Left colon (tissue), 2 donors: ENCODE results near the gene VTA1. TPM values are rescaled to one million over a fixed set of nuclear protein-coding genes. Genes with fewer than 3 reads are reported as not detected.

ENCODE experiments used
- ATAC-seq: fragments of 200-7000 bp; cut with Tn5 transposase; one replicate; pipeline ENCODE4 v1.9.1; 2020; ENCODE audit warnings: mild to moderate bottlenecking, moderate library complexity
- DNase-seq, 2 donors: peaks; one replicate each; pipeline ENCODE4 v3.0.0-alpha.2; 2020
- intact Hi-C, 2 donors: fragments of 100-400 bp; cut with DNase I in 1 of 2; cut with micrococcal nuclease in 1 of 2; formaldehyde crosslinking; loops; one replicate each; pipeline versions ENCODE4 v1.11.2 to v1.14.0; 2022; cut with DNase I, micrococcal nuclease
- total RNA-seq, 2 donors: library from RNA; stranded (reverse); fragmentation: NEBNext Ultra II Directional; extraction: Animal tissue kit (Norgen Biotek cat#: 25700); gene quantifications; one replicate each; pipeline ENCODE4 v1.2.1, GENCODE V29; 2021
- donor health status: DM: no; HTN: no; CAD: no.
- donor health status: DM: yes; HTN: yes; CAD: no.

VTA1 gene
- total RNA-seq, 2 donors from 2014 or later = 48.9 to 52.0 TPM

DNA sequence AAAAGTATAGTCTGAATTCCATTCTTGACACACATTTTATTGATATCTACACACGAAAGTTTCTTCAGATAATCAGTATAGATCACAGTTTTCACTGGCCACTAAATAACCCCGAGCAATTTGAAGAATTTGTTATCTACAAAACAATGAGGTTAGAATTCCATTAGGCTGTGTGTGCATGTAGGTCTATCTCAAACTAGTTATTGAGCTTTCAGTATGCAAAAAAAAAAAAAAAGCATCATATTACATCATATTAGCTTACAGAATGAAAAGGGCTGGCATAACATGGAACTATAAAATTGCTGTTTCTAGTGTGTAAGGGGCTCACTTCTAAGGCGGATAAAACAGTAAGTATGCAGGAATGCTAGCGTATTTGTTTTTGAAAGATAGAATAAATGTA, 95.2 kb downstream of the VTA1 start:
- ATAC-seq (no peak), DNase-seq (no peak)
- intact Hi-C loops = no loop called here

DNA sequence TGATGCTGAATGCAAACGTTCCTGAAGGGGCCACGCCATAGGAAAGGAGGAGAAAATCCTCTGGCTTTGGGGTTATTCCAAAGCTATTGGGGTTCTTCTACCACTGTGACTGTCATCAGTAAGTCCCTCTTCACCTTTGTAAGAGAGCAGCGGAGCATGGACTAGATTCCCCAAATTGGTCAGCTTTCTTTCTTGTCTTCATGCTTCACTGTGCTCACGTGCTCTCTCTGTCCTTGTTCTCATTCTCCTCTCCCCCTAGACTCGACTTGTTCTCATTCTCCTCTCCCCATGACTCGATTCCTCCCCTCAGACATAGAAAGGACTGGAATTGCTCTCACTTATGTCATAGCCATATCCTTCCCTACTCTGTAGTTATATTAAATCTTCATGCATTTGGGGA, 99.9 kb downstream of the VTA1 start:
- intact Hi-C loops = no loop called here
- DNase-seq (no peak), ATAC-seq (no peak)

GRCh38 chr6:142249266-142249665, 102.2 kb downstream of the VTA1 start:
- DNase-seq (no peak), ATAC-seq (no peak)
- intact Hi-C loops = no loop called here

DNA sequence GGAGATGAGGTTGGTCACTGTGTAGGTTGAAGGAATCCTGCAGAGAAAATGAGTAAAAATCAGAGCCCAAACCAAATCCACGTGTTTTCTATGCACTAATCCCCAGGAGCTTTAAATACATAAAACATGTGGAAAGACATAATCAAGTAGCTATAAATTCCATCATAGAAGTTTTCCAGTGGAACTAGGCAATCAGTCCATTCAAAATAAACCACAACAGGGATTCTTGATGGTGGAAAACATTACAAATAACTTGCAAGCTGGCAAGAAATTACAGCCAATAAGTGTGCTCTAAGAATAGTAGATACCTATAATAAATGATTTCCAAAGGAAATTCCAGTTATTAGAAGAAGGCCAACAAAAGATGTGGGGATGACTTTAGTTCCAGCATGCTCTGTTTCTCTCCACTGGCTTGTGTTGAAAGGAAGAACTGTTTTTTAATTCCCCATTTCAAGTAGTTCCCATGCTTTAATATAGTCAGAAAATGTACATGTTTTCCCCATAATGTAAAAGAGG, 104.9 kb downstream of the VTA1 start:
- ATAC-seq (no peak), DNase-seq (no peak)
- intact Hi-C loops = no loop called here

- no peak for DNase-seq
- intact Hi-C loops = no loop called here
- no peak for ATAC-seq
Measured at GRCh38 chr6:142254513-142254912, 107.5 kb downstream of the VTA1 start.

DNA sequence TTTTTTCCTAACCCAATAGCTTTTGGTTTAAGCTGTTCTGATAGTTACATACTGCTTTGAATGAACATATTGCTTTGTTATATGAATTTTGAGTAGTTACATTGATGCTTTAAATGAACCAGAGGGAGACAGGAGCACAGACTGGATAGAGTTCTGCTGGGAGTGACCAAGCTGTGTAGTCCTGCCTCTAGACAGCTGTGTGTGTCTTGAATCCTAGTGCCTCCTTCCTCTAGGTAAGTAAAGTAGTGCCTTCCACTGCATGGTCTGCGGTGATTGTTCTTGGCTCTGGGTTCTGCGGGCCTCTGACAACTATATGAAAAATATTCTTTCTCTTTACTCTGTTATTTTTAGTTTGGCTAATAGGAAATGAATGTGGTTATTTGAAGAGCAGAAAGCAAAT, 108.7 kb downstream of the VTA1 start:
- ATAC-seq (no peak), DNase-seq (no peak)
- intact Hi-C loops = no loop called here

- no peak for ATAC-seq
- DNase-seq = no peak
- intact Hi-C loops = no loop called here
Measured at GRCh38 chr6:142258305-142258704, 111.2 kb downstream of the VTA1 start.

DNA sequence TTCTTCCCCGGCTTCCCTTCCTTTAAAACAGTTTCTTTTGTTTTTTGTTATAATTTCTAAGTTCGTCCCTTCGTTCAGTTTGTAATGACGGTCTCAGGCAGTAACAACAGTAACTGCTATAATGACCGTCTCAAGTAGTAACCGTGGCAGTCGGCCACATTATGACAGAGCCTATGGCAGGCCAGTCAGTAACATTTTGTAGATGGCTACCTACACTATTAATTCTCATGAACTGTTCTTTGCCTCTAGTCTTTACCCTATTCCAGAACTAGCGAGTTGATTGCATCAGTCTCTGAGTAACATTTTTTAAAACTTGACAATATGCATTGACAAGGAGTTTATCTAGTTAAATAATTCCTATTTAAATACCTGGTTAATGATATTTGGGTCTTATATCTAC, 111.7 kb downstream of the VTA1 start:
- DNase-seq (no peak), ATAC-seq (no peak)
- intact Hi-C loops = no loop called here

- intact Hi-C loops = no loop called here
- ATAC-seq (no peak), DNase-seq (no peak)
Measured at GRCh38 chr6:142260748-142261147, 113.7 kb downstream of the VTA1 start.

DNA sequence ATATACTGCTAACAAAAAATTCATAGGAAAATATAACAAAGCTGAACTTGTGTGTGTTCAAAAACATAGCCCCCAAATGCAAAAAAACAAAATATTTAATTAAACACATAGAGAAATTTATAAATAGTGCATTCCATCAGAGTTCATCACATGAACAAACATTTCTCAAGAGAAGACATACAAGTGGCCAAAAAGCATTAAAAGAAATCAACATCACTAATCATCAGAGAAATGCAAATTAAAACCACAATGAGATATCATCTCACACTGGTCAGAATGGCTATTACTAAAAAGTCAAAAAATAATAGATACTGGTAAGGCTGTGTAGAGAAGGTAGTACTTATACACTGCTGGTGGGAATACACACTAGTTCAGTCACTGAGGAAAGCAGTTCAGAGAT, 115.2 kb downstream of the VTA1 start:
- no peak for DNase-seq
- intact Hi-C loops = no loop called here
- ATAC-seq = no peak

DNA sequence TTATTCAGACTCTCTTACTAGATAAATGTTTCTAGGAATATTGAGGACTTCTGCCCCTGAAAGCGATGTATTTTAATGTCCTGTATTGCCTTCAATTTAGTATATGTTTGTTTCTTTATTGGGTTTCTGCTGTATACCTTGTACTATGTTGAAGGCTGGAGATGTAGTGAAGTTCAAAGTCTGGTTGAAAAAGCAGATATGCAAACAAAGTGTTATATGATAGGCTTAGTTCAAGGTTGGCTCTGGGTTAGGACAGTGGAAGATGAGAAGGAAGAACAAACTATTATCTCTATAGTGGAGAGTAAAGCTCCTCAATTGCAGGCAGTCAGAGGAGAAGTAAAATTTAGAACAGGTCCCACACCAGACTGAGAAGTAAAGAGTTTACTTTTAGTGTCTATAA, 118.4 kb downstream of the VTA1 start:
- DNase-seq = no peak
- intact Hi-C loops = no loop called here
- peak; percentile 49 for ATAC-seq

DNA sequence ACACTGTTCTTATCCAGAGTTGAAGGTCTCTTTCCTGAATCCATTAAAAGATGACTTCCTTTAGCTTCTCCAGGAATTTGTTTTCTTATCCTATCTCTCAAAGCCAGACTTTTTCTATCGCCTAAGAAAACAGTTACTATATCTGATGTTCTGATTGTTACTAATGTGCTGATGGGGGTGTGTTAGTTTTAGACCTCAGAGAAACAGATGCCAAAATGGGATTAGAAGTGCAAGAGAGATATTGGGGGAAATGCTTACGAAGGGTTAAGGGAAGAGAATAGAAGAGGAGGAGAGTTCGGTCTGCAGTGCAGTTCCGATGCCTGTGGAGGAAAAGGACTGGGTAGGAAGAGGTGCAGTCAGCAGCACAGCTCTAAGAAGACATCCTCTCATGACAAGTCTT, 119.0 kb downstream of the VTA1 start:
- intact Hi-C loops = no loop called here
- DNase-seq (no peak), ATAC-seq (no peak)

- intact Hi-C loops = no loop called here
- DNase-seq (no peak), ATAC-seq (no peak)
Measured at GRCh38 chr6:142271476-142271875, 124.4 kb downstream of the VTA1 start.

Other genes starting within 250 kb of the VTA1 start
- gene GJE1, start 14.3 kb upstream of the VTA1 start, total RNA-seq = not detected
- gene NMBR, start 141 bp upstream of the VTA1 start, total RNA-seq = not detected
- 10 to 100 TPM; 15.1 to 22.6 TPM for gene ADGRG6, start 154.7 kb downstream of the VTA1 start, total RNA-seq